Neural cell (in vitro differentiated cells): ENCODE measurements around the gene SPEG.

Experiments used
- EP300 ChIP-seq: fragments of 450-650 bp; conservative IDR thresholded peaks from 2 replicates; pipeline ENCODE4 v1.6.1; 2014; ENCODE audit warnings: antibody characterized with exemption, mild to moderate bottlenecking, moderate library complexity; ENCODE audit not compliant: poor library complexity, severe bottlenecking
- EZH2 ChIP-seq: fragments of 200-600, 300-800 bp; shearing (Covaris generic), sonication (generic); IDR thresholded peaks from 2 replicates; pipeline ENCODE4 v1.6.1; 2014; ENCODE audit warnings: antibody characterized with exemption, low read length, borderline replicate concordance, mild to moderate bottlenecking; ENCODE audit not compliant: insufficient read depth, poor library complexity, severe bottlenecking
- MXI1 ChIP-seq: fragments of 450-650 bp; conservative IDR thresholded peaks from 2 replicates; pipeline ENCODE4 v1.6.1; 2014; ENCODE audit warnings: antibody characterized with exemption, mild to moderate bottlenecking; ENCODE audit not compliant: poor library complexity, severe bottlenecking
- POLR2AphosphoS5 ChIP-seq: IDR thresholded peaks from 2 replicates; pipeline ENCODE4 v1.6.1; 2012
- RAD21 ChIP-seq: fragments of 450-650 bp; conservative IDR thresholded peaks from 2 replicates; pipeline ENCODE4 v1.6.1; 2014; ENCODE audit warnings: antibody characterized with exemption, mild to moderate bottlenecking, moderate library complexity
- SMC3 ChIP-seq: fragments of 450-650 bp; conservative IDR thresholded peaks from 2 replicates; pipeline ENCODE4 v1.6.1; 2014; ENCODE audit warnings: antibody characterized with exemption, mild to moderate bottlenecking, moderate library complexity; ENCODE audit not compliant: poor library complexity
- TAF1 ChIP-seq: IDR thresholded peaks from 2 replicates; pipeline ENCODE4 v1.6.1; 2012; ENCODE audit warnings: low read depth
- TF ChIP-seq, protein P1 (sequence below): IDR thresholded peaks from 2 replicates; pipeline ENCODE4 v1.6.1; 2012; ENCODE audit warnings: borderline replicate concordance
- TF ChIP-seq, protein P2 (sequence below): fragments of 450-650 bp; IDR thresholded peaks from 2 replicates; pipeline ENCODE4 v1.5.1; 2014; ENCODE audit warnings: antibody characterized with exemption, mild to moderate bottlenecking, moderate library complexity; ENCODE audit not compliant: poor library complexity, severe bottlenecking

DNA sequence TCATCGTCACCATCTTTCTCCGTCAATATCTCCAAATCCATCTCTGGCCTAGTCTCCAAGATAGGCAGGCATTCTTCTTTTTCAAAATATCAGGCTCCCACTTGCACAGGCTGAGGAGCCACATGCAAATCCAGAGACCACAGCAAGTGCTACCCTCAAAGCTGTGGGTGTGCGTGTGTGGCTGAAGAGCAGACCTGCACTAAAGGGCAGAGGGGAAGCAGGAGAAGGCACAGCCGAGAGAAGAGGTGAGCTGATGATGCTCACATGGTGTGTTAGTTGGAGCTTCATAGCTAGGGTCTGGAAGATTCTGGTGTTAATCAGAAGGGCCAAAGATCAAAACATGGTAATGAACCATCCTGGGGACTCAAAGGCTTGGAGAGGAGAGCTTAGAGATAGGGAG, 3.8 kb downstream of the SPEG start:
- TF ChIP-seq, protein P1, sequence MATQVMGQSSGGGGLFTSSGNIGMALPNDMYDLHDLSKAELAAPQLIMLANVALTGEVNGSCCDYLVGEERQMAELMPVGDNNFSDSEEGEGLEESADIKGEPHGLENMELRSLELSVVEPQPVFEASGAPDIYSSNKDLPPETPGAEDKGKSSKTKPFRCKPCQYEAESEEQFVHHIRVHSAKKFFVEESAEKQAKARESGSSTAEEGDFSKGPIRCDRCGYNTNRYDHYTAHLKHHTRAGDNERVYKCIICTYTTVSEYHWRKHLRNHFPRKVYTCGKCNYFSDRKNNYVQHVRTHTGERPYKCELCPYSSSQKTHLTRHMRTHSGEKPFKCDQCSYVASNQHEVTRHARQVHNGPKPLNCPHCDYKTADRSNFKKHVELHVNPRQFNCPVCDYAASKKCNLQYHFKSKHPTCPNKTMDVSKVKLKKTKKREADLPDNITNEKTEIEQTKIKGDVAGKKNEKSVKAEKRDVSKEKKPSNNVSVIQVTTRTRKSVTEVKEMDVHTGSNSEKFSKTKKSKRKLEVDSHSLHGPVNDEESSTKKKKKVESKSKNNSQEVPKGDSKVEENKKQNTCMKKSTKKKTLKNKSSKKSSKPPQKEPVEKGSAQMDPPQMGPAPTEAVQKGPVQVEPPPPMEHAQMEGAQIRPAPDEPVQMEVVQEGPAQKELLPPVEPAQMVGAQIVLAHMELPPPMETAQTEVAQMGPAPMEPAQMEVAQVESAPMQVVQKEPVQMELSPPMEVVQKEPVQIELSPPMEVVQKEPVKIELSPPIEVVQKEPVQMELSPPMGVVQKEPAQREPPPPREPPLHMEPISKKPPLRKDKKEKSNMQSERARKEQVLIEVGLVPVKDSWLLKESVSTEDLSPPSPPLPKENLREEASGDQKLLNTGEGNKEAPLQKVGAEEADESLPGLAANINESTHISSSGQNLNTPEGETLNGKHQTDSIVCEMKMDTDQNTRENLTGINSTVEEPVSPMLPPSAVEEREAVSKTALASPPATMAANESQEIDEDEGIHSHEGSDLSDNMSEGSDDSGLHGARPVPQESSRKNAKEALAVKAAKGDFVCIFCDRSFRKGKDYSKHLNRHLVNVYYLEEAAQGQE = no peak
- TF ChIP-seq, protein P2, sequence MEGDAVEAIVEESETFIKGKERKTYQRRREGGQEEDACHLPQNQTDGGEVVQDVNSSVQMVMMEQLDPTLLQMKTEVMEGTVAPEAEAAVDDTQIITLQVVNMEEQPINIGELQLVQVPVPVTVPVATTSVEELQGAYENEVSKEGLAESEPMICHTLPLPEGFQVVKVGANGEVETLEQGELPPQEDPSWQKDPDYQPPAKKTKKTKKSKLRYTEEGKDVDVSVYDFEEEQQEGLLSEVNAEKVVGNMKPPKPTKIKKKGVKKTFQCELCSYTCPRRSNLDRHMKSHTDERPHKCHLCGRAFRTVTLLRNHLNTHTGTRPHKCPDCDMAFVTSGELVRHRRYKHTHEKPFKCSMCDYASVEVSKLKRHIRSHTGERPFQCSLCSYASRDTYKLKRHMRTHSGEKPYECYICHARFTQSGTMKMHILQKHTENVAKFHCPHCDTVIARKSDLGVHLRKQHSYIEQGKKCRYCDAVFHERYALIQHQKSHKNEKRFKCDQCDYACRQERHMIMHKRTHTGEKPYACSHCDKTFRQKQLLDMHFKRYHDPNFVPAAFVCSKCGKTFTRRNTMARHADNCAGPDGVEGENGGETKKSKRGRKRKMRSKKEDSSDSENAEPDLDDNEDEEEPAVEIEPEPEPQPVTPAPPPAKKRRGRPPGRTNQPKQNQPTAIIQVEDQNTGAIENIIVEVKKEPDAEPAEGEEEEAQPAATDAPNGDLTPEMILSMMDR = no peak
- TF ChIP-seq EZH2 (no peak), EP300 (no peak), MXI1 (no peak), TAF1 (no peak), POLR2AphosphoS5 (no peak), SMC3 (no peak), RAD21 (no peak)
